Suprapubic skin (tissue), 4 donors: ENCODE measurements around the gene SCLT1.

Source experiments
- CTCF ChIP-seq, 2 donors: fragments of 200-600 bp in 1 of 2; fragments of 450-650 bp in 1 of 2; sonication (generic) in 1 of 2; IDR thresholded peaks; one replicate each; pipeline ENCODE4 v1.5.1; 2016 to 2019; ENCODE audit warnings: antibody characterized with exemption in 2 of 2, mild to moderate bottlenecking in 1 of 2, moderate library complexity in 1 of 2
- EP300 ChIP-seq: sonication (generic); formaldehyde crosslinking; IDR thresholded peaks from one replicate; pipeline ENCODE4 v1.6.1; 2017; ENCODE audit warnings: antibody characterized with exemption
- POLR2A ChIP-seq, 2 donors: fragments of 450-650 bp; IDR thresholded peaks; one replicate each; pipeline ENCODE4 v1.6.1; 2017; ENCODE audit warnings: antibody characterized with exemption in 2 of 2, mild to moderate bottlenecking in 2 of 2, moderate library complexity in 2 of 2
- POLR2AphosphoS5 ChIP-seq, 3 donors: sonication (generic); formaldehyde crosslinking; IDR thresholded peaks; one replicate each; pipeline ENCODE4 v1.6.1; 2017; ENCODE audit warnings: antibody characterized with exemption in 3 of 3

GRCh38 chr4:128954941-128955340 lies 138.4 kb downstream of the SCLT1 start:
- TF ChIP-seq EP300 (no peak), POLR2A (IDR thresholded peaks at IDR 0.05) (no peak), CTCF (IDR thresholded peaks at IDR 0.05) (no peak), POLR2AphosphoS5 (IDR thresholded peaks at IDR 0.05) (no peak)
